OCI-LY3 (cell line): Measurements from ENCODE around the gene USP53.
"Not testable (repeated sequence)": the region's sequence is repeated elsewhere in the genome, so short reads cannot be mapped to it uniquely, and the experiment has no call there.

Experiments
- H2AFZ ChIP-seq: fragments of 200-600, 300-600 bp; shearing (Covaris generic); 2 replicates; pipeline ENCODE4 v1.6.0; 2014; ENCODE audit warnings: antibody characterized with exemption, low read depth, low read length
- H3K27ac ChIP-seq: fragments of 200-600, 300-600 bp; sonication (generic); 2 replicates; pipeline ENCODE4 v1.5.1; 2014; ENCODE audit warnings: mild to moderate bottlenecking, low read length, moderate library complexity, mixed read lengths
- H3K27me3 ChIP-seq: fragments of 200-600, 300-600 bp; sonication (generic); 2 replicates; pipeline ENCODE4 v1.6.1; 2014; ENCODE audit warnings: low read depth, low read length, mixed read lengths
- H3K36me3 ChIP-seq: fragments of 200-600, 300-600 bp; sonication (generic); replicated peaks from 2 replicates; pipeline ENCODE3; 2014; ENCODE audit warnings: low read depth, low read length, mixed read lengths
- H3K4me1 ChIP-seq: fragments of 300-600, 200-600 bp; sonication (generic); 2 replicates; pipeline ENCODE4 v1.6.1; 2014; ENCODE audit warnings: low read length, mixed read lengths
- H3K4me2 ChIP-seq: fragments of 200-600, 300-600 bp; sonication (generic); 2 replicates; pipeline ENCODE4 v1.6.1; 2014; ENCODE audit warnings: low read length, mixed read lengths
- H3K4me3 ChIP-seq: fragments of 300-600, 200-600 bp; sonication (generic); 2 replicates; pipeline ENCODE4 v1.5.1; 2014; ENCODE audit warnings: antibody characterized with exemption, mild to moderate bottlenecking, low read length, moderate library complexity
- H3K79me2 ChIP-seq: fragments of 300-600, 200-600 bp; shearing (Covaris generic); 2 replicates; pipeline ENCODE4 v1.6.1; 2014; ENCODE audit warnings: mild to moderate bottlenecking, low read length, mixed read lengths
- H3K9ac ChIP-seq: fragments of 300-600, 200-600 bp; shearing (Covaris generic); 2 replicates; pipeline ENCODE4 v1.6.0; 2014; ENCODE audit warnings: mild to moderate bottlenecking, low read length, moderate library complexity
- H3K9me3 ChIP-seq: fragments of 200-600, 300-600 bp; shearing (Covaris generic); 2 replicates; pipeline ENCODE4 v1.6.1; 2014; ENCODE audit warnings: low read length, mixed read lengths; ENCODE audit not compliant: insufficient read depth
- H4K20me1 ChIP-seq: fragments of 200-600, 300-600 bp; sonication (generic); 2 replicates; pipeline ENCODE4 v1.6.1; 2016; ENCODE audit warnings: low read length, mixed read lengths; ENCODE audit not compliant: insufficient read depth
- EZH2phosphoT487 ChIP-seq: fragments of 200-600 bp; shearing (Covaris generic); IDR thresholded peaks from 2 replicates; pipeline ENCODE4 v1.6.1; 2018; ENCODE audit warnings: antibody characterized with exemption, mixed run types, low read depth
- TF ChIP-seq, protein P1 (sequence below): fragments of 200-600, 300-600 bp; sonication (generic); IDR thresholded peaks from 2 replicates; pipeline ENCODE4 v1.5.1; 2014; ENCODE audit warnings: antibody characterized with exemption, low read length, low read depth

Gene USP53

DNA sequence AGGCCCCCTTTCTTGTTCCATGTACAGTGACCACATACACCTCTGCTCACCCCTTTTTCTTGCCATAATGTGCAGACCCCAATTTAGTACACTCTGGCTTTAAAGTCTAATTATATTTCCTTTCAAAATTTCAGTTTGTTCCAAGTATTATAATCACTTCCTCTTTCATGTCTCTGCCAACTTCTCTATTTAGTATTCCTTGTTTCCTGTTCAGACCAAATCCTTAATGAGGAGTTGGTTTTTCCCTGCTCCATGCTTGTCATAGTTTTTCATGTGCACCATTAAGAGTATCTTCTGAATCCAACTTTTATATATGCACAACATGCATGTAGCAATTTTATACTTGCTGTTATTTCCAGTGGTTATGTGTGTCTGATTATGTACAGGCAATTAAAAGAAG lies 32.3 kb downstream of the USP53 start:
- Histone ChIP-seq H3K4me1 (peaks cover 37% of the 10 kb centered on the region), H3K9me3 (no peaks in the 10 kb centered on the region), H3K27me3 (no peaks in the 10 kb centered on the region), H3K4me3 (no peak overlapping the region), H3K27ac (no peak overlapping the region), H3K4me2 (peak overlapping the region; percentile 35; the same call in 1 of the 2 replicates), H4K20me1 (no peaks in the 10 kb centered on the region), H2AFZ (no peak overlapping the region), H3K9ac (no peak overlapping the region), H3K36me3 (peaks cover 5% of the 10 kb centered on the region), H3K79me2 (no peaks in the 10 kb centered on the region)
- TF ChIP-seq, protein P1, sequence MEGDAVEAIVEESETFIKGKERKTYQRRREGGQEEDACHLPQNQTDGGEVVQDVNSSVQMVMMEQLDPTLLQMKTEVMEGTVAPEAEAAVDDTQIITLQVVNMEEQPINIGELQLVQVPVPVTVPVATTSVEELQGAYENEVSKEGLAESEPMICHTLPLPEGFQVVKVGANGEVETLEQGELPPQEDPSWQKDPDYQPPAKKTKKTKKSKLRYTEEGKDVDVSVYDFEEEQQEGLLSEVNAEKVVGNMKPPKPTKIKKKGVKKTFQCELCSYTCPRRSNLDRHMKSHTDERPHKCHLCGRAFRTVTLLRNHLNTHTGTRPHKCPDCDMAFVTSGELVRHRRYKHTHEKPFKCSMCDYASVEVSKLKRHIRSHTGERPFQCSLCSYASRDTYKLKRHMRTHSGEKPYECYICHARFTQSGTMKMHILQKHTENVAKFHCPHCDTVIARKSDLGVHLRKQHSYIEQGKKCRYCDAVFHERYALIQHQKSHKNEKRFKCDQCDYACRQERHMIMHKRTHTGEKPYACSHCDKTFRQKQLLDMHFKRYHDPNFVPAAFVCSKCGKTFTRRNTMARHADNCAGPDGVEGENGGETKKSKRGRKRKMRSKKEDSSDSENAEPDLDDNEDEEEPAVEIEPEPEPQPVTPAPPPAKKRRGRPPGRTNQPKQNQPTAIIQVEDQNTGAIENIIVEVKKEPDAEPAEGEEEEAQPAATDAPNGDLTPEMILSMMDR, result no peak
- TF ChIP-seq EZH2phosphoT487, result no peak

GRCh38 chr4:119246177-119246733 lies 33.7 kb downstream of the USP53 start:
- Histone ChIP-seq H3K4me1 (peaks cover 24% of the 10 kb centered on the region), H3K27ac (no peak overlapping the region), H3K9ac (no peak overlapping the region), H3K36me3 (peaks cover 5% of the 10 kb centered on the region), H3K4me3 (no peak overlapping the region), H4K20me1 (no peaks in the 10 kb centered on the region), H3K79me2 (no peaks in the 10 kb centered on the region), H3K9me3 (no peaks in the 10 kb centered on the region), H3K27me3 (no peaks in the 10 kb centered on the region), H2AFZ (no peak overlapping the region), H3K4me2 (no peak overlapping the region)
- TF ChIP-seq EZH2phosphoT487, result no peak
- TF ChIP-seq, protein P1, result no peak

GRCh38 chr4:119251037-119251436 lies 38.5 kb downstream of the USP53 start:
- not testable (repeated sequence) for H3K9ac ChIP-seq, H3K36me3 ChIP-seq, H2AFZ ChIP-seq, H4K20me1 ChIP-seq, H3K4me3 ChIP-seq, H3K79me2 ChIP-seq, H3K27me3 ChIP-seq, H3K4me1 ChIP-seq, H3K9me3 ChIP-seq, H3K27ac ChIP-seq, H3K4me2 ChIP-seq

- H3K4me3 ChIP-seq, H3K4me2 ChIP-seq, H3K4me1 ChIP-seq, H3K79me2 ChIP-seq, H3K9ac ChIP-seq, H3K27me3 ChIP-seq, H3K9me3 ChIP-seq, H2AFZ ChIP-seq, H3K27ac ChIP-seq, H4K20me1 ChIP-seq, H3K36me3 ChIP-seq: not testable (repeated sequence)
These were observed 42.7 kb downstream of the USP53 start for GRCh38 chr4:119255223-119255622.

- Histone ChIP-seq H3K9me3 (no peaks in the 10 kb centered on the region), H3K4me3 (no peak overlapping the region), H3K4me1 (no peaks in the 10 kb centered on the region), H3K36me3 (peaks cover 3% of the 10 kb centered on the region), H4K20me1 (no peaks in the 10 kb centered on the region), H2AFZ (no peak overlapping the region), H3K27me3 (no peaks in the 10 kb centered on the region), H3K4me2 (no peak overlapping the region), H3K79me2 (no peaks in the 10 kb centered on the region), H3K27ac (no peak overlapping the region), H3K9ac (no peak overlapping the region)
- no peak for TF ChIP-seq EZH2phosphoT487
- TF ChIP-seq, protein P1, result no peak
These were observed 48.0 kb downstream of the USP53 start for GRCh38 chr4:119260528-119260927.
